ENCODE results near the gene LRMDA.

The LRMDA gene

DNA sequence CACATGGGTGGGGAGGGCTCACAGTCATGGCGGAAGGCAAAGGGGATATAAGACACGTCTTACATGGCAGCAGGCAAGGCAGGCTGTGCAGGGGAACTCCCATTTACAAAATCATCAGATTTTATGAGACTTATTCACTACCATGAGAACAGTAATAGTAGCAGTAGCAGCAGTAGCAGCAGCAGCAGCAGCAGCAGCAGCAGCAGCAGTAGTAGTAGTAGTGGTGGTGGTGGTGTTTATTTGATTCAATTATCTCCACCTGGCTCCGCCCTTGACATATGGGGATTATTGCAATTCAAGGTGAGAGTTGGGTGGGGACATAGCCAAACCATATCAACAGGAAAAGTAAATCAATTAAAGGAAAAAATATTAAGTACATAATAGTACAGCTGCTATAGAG lies 184.7 kb downstream of the LRMDA start:
- Histone ChIP-seq H2AFZ (ENCODE audit: low read length) (no peak overlapping the region), H3K36me3 (ENCODE audit: insufficient read depth, low read length) (no peaks in the 10 kb centered on the region), H3K4me1 (ENCODE audit: insufficient read depth, low read length, poor library complexity, severe bottlenecking) (peaks cover 16% of the 10 kb centered on the region), H3K4me2 (ENCODE audit: low read depth, low read length, poor library complexity, severe bottlenecking) (no peak overlapping the region), H3K27me3 (ENCODE audit: insufficient read depth, low read length, poor library complexity, severe bottlenecking) (no peaks in the 10 kb centered on the region), H3K4me3 (ENCODE audit: low read length, poor library complexity, severe bottlenecking) (no peak overlapping the region), H3K9me2 (replicated peaks; ENCODE audit: low read depth, low read length) (no peaks in the 10 kb centered on the region), H3F3A (ENCODE audit: low read depth) (no peaks in the 10 kb centered on the region), H4K20me1 (ENCODE audit: insufficient read depth, low read length, poor library complexity, severe bottlenecking) (no peaks in the 10 kb centered on the region), H3K9me3 (ENCODE audit: insufficient read depth, low read depth, low read length) (no peaks in the 10 kb centered on the region), H3K9ac (ENCODE audit: low read depth, low read length, poor library complexity, severe bottlenecking) (no peak overlapping the region), H3K79me2 (ENCODE audit: insufficient read depth, low read length) (no peaks in the 10 kb centered on the region)
- TF ChIP-seq EZH2phosphoT487 (IDR thresholded peaks at IDR 0.05; ENCODE audit: borderline replicate concordance): no peak
- TF ChIP-seq, protein P1, sequence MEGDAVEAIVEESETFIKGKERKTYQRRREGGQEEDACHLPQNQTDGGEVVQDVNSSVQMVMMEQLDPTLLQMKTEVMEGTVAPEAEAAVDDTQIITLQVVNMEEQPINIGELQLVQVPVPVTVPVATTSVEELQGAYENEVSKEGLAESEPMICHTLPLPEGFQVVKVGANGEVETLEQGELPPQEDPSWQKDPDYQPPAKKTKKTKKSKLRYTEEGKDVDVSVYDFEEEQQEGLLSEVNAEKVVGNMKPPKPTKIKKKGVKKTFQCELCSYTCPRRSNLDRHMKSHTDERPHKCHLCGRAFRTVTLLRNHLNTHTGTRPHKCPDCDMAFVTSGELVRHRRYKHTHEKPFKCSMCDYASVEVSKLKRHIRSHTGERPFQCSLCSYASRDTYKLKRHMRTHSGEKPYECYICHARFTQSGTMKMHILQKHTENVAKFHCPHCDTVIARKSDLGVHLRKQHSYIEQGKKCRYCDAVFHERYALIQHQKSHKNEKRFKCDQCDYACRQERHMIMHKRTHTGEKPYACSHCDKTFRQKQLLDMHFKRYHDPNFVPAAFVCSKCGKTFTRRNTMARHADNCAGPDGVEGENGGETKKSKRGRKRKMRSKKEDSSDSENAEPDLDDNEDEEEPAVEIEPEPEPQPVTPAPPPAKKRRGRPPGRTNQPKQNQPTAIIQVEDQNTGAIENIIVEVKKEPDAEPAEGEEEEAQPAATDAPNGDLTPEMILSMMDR (conservative IDR thresholded peaks at IDR 0.05; ENCODE audit: low read length): no peak

DNA sequence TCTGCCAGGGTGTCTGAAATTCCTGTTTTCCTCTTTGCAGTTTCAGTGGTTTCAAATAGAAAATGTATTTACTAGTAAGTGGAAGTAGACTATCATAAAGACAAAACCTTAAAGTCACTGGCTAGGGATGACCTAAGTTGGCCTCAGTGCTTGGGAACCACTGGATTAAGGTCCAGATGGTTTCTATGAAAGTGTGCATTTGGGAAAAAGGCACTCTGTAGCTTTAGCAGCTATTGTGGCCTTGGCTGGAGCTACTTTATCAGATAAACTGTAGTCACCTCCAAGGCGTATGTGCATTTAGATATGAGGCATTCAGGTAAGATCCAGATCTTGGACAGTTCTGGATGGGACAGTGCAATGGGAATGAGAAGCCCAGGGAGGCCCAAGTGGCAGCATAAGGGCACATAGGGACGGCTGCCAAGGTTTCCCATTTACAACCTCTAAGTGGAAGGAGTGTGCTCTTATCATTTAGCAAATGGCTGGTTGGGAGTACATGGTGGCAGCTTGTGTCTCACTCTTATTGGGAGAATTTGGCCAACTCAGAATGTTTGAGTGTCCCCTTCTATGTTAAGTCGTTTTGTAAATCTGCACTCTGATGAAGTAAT lies 185.6 kb downstream of the LRMDA start:
- no peaks in the 10 kb centered on the region for H3K27me3 ChIP-seq (ENCODE audit: insufficient read depth, low read length, poor library complexity, severe bottlenecking)
- H3K4me1 ChIP-seq (ENCODE audit: insufficient read depth, low read length, poor library complexity, severe bottlenecking): peaks cover 7% of the 10 kb centered on the region
- no peaks in the 10 kb centered on the region for H4K20me1 ChIP-seq (ENCODE audit: insufficient read depth, low read length, poor library complexity, severe bottlenecking)
- no peak overlapping the region for H3K4me3 ChIP-seq (ENCODE audit: low read length, poor library complexity, severe bottlenecking)
- H3K36me3 ChIP-seq (ENCODE audit: insufficient read depth, low read length): no peaks in the 10 kb centered on the region
- H3K9me3 ChIP-seq (ENCODE audit: insufficient read depth, low read depth, low read length): no peaks in the 10 kb centered on the region
- no peaks in the 10 kb centered on the region for H3K9me2 ChIP-seq (replicated peaks; ENCODE audit: low read depth, low read length)
- H3F3A ChIP-seq (ENCODE audit: low read depth): no peaks in the 10 kb centered on the region
- no peak overlapping the region for H3K4me2 ChIP-seq (ENCODE audit: low read depth, low read length, poor library complexity, severe bottlenecking)
- no peak overlapping the region for H3K9ac ChIP-seq (ENCODE audit: low read depth, low read length, poor library complexity, severe bottlenecking)
- no peak overlapping the region for H2AFZ ChIP-seq (ENCODE audit: low read length)
- H3K79me2 ChIP-seq (ENCODE audit: insufficient read depth, low read length): no peaks in the 10 kb centered on the region
- TF ChIP-seq EZH2phosphoT487 (IDR thresholded peaks at IDR 0.05; ENCODE audit: borderline replicate concordance): no peak
- TF ChIP-seq, protein P1 (conservative IDR thresholded peaks at IDR 0.05; ENCODE audit: low read length): no peak

DNA sequence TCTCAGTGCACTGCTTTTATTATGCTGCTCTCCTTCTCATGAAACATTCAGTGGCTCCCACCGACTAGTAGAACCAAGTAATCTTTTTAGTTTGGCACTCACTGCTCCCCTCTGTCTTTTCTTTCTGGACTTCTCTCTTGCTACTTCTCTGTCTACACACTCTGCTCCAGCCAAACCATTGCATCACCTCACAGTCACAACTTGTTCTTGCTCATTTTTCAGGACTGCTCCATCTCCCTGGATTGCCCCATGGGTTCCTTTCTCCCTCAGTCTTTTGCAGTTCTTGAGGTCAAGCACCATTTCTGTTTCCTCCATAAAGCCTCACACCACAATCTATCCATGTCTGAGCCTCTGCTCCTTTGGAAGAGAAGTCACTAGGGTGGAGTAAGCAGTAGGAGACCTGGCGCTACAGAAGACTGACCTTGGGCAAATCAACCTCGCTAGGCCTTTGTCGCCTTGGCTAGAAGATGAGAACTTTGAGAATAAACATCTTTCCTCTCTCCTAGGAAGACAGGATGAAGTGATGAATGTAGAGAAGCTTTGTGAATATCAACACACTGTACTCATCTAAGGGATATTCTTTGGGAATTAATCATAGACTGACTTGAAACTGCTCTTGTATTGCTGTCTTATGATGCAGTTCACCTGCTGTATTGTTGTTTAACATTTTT lies 186.2 kb downstream of the LRMDA start:
- Histone ChIP-seq H3K79me2 (ENCODE audit: insufficient read depth, low read length) (no peaks in the 10 kb centered on the region), H3K4me1 (ENCODE audit: insufficient read depth, low read length, poor library complexity, severe bottlenecking) (peaks cover 6% of the 10 kb centered on the region), H3K4me2 (ENCODE audit: low read depth, low read length, poor library complexity, severe bottlenecking) (no peak overlapping the region), H3K9me2 (replicated peaks; ENCODE audit: low read depth, low read length) (no peaks in the 10 kb centered on the region), H3F3A (ENCODE audit: low read depth) (no peaks in the 10 kb centered on the region), H3K9me3 (ENCODE audit: insufficient read depth, low read depth, low read length) (no peaks in the 10 kb centered on the region), H3K4me3 (ENCODE audit: low read length, poor library complexity, severe bottlenecking) (no peak overlapping the region), H4K20me1 (ENCODE audit: insufficient read depth, low read length, poor library complexity, severe bottlenecking) (no peaks in the 10 kb centered on the region), H3K36me3 (ENCODE audit: insufficient read depth, low read length) (no peaks in the 10 kb centered on the region), H2AFZ (ENCODE audit: low read length) (no peak overlapping the region), H3K27me3 (ENCODE audit: insufficient read depth, low read length, poor library complexity, severe bottlenecking) (no peaks in the 10 kb centered on the region), H3K9ac (ENCODE audit: low read depth, low read length, poor library complexity, severe bottlenecking) (no peak overlapping the region)
- TF ChIP-seq, protein P1 (conservative IDR thresholded peaks at IDR 0.05; ENCODE audit: low read length): no peak
- TF ChIP-seq EZH2phosphoT487 (IDR thresholded peaks at IDR 0.05; ENCODE audit: borderline replicate concordance): no peak

Measured in Loucy (cell line).